Lower leg skin (tissue), 4 donors: ENCODE results near the gene USP31. TPM values are rescaled to one million over a fixed set of nuclear protein-coding genes. Genes with fewer than 3 reads are reported as not detected.

ENCODE experiments used
- DNase-seq, 2 donors: peaks; one replicate each; pipeline ENCODE4 v3.0.0-alpha.2; 2019; ENCODE audit warnings: low spot score in 2 of 2
- H3K4me3 ChIP-seq: fragments of 200-600 bp; sonication (generic); 2 replicates; pipeline ENCODE4 v1.5.1; 2017; ENCODE audit warnings: mild to moderate bottlenecking, low read depth; ENCODE audit not compliant: poor library complexity, severe bottlenecking
- CTCF ChIP-seq, 3 donors: fragments of 450-650 bp; IDR thresholded peaks; one replicate each; pipeline ENCODE4 v1.5.1; 2016; ENCODE audit warnings: antibody characterized with exemption in 3 of 3, mild to moderate bottlenecking in 3 of 3, moderate library complexity in 2 of 3
- POLR2A ChIP-seq, 2 donors: fragments of 450-650 bp; IDR thresholded peaks; one replicate each; pipeline ENCODE4 v1.6.1; 2016 to 2017; ENCODE audit warnings: antibody characterized with exemption in 2 of 2, mild to moderate bottlenecking in 1 of 2, moderate library complexity in 1 of 2
- WGBS, 2 donors: methylation state at CpG; one replicate each; pipeline ENCODE4 v1.1.5; 2018; 5-methylcytosine and 5-hydroxymethylcytosine counted together
- intact Hi-C: fragments of 100-400 bp; cut with DNase I; formaldehyde crosslinking; loops from one replicate; pipeline ENCODE4 v1.15.0; 2023; ENCODE audit warnings: low total_unique reads
- total RNA-seq, 4 donors: library from RNA; depleted of rRNA; stranded (reverse); fragments of >200 nt; gene quantifications; one replicate each; pipeline ENCODE4 v1.1.0, GENCODE V29; 2016

Gene USP31
- total RNA-seq, 4 donors from 2014 or later: 11.3 to 41.1 (median 15.6) TPM

- TF ChIP-seq CTCF (IDR thresholded peaks at IDR 0.05) (no peak), POLR2A (IDR thresholded peaks at IDR 0.05) (no peak)
- intact Hi-C loops: no loop called here
- no peak overlapping the region for H3K4me3 ChIP-seq
- WGBS, 2 donors: 59 to 65% methylated on average over 3 of the region's 3 CpGs
- DNase-seq: no peak
Measured at GRCh38 chr16:23141033-23141432, 8.2 kb downstream of the USP31 start.

- DNase-seq: no peak
- WGBS, 2 donors: 65 to 70% methylated on average over 2 of the region's 2 CpGs
- intact Hi-C loops: no loop called here
Measured at GRCh38 chr16:23140107-23140506, 9.1 kb downstream of the USP31 start.

GRCh38 chr16:23137818-23138217 is 11.4 kb downstream of the USP31 start:
- intact Hi-C loops: no loop called here
- no peak overlapping the region for H3K4me3 ChIP-seq
- DNase-seq: no peak
- WGBS, 2 donors: 42 to 47% methylated on average over 5 of the region's 5 CpGs
- TF ChIP-seq CTCF (IDR thresholded peaks at IDR 0.05): no peak

More at GRCh38 chr16:23140107-23140506, 9.1 kb downstream of the USP31 start:
- TF ChIP-seq CTCF (IDR thresholded peaks at IDR 0.05) (no peak), POLR2A (IDR thresholded peaks at IDR 0.05) (no peak)
- H3K4me3 ChIP-seq: no peak overlapping the region

- WGBS, 2 donors: 62 to 67% methylated on average over 2 of the region's 2 CpGs
Measured at GRCh38 chr16:23137256-23137655, 12.0 kb downstream of the USP31 start.

GRCh38 chr16:23134274-23134673 is 15.0 kb downstream of the USP31 start:
- WGBS, 2 donors: 52 to 53% methylated on average over 3 of the region's 3 CpGs
- intact Hi-C loops: no loop called here
- TF ChIP-seq CTCF (IDR thresholded peaks at IDR 0.05): no peak
- no peak for TF ChIP-seq POLR2A (IDR thresholded peaks at IDR 0.05)
- no peak overlapping the region for H3K4me3 ChIP-seq
- no peak for DNase-seq

More at GRCh38 chr16:23137256-23137655, 12.0 kb downstream of the USP31 start:
- TF ChIP-seq POLR2A (IDR thresholded peaks at IDR 0.05) (no peak), CTCF (IDR thresholded peaks at IDR 0.05) (no peak)
- intact Hi-C loops: no loop called here
- no peak for DNase-seq
- no peak overlapping the region for H3K4me3 ChIP-seq

- intact Hi-C loops: no loop called here
- no peak for DNase-seq
- WGBS, 2 donors: 18 to 31% methylated on average over 11 of the region's 11 CpGs
- no peak overlapping the region for H3K4me3 ChIP-seq
- no peak for TF ChIP-seq CTCF (IDR thresholded peaks at IDR 0.05)
- TF ChIP-seq POLR2A (IDR thresholded peaks at IDR 0.05): no peak
Measured at GRCh38 chr16:23132775-23133463, 16.3 kb downstream of the USP31 start.
